ENCODE results near the gene MED10.

DNA sequence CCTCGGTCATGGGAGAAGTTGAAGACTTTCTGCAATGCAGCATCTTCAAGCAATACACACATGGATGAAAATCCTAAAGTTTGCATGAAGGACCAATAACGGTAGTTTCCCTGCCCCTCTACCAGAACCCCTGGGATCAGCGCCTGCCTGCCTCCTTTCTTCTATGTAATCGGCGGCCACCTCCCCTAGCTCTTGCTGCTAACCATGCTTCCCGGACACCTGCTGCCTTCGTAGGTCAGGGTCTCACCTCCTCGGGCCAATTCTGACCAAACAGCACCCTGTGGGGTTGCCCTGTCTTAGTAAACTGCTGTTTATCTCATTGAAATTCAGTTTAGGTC lies 388 bp upstream of the MED10 start:
- TF ChIP-seq, protein P1, sequence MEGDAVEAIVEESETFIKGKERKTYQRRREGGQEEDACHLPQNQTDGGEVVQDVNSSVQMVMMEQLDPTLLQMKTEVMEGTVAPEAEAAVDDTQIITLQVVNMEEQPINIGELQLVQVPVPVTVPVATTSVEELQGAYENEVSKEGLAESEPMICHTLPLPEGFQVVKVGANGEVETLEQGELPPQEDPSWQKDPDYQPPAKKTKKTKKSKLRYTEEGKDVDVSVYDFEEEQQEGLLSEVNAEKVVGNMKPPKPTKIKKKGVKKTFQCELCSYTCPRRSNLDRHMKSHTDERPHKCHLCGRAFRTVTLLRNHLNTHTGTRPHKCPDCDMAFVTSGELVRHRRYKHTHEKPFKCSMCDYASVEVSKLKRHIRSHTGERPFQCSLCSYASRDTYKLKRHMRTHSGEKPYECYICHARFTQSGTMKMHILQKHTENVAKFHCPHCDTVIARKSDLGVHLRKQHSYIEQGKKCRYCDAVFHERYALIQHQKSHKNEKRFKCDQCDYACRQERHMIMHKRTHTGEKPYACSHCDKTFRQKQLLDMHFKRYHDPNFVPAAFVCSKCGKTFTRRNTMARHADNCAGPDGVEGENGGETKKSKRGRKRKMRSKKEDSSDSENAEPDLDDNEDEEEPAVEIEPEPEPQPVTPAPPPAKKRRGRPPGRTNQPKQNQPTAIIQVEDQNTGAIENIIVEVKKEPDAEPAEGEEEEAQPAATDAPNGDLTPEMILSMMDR (IDR thresholded peaks at IDR 0.05), result no peak
- TF ChIP-seq POLR2AphosphoS5 (IDR thresholded peaks at IDR 0.05; ENCODE audit: low read depth, low read length) (no peak), SIN3A (IDR thresholded peaks at IDR 0.05; ENCODE audit: borderline replicate concordance, insufficient read depth, low read depth, low read length) (no peak)
